Mesendoderm (in vitro differentiated cells): Measurements from ENCODE around the gene MEIOB.

Source experiments
- DNase-seq: peaks from one replicate; pipeline ENCODE4 v3.0.0; 2013
- H2AK5ac ChIP-seq: 2 replicates; pipeline ENCODE4 v1.6.1; 2013; ENCODE audit warnings: low read length, inconsistent platforms
- H2BK120ac ChIP-seq: 2 replicates; pipeline ENCODE4 v1.6.1; 2013; ENCODE audit warnings: low read depth, mild to moderate bottlenecking, low read length, moderate library complexity, mixed read lengths
- H2BK15ac ChIP-seq: replicated peaks from 2 replicates; pipeline ENCODE4 v1.6.1; 2013; ENCODE audit warnings: low read depth, mild to moderate bottlenecking, moderate library complexity
- H2BK5ac ChIP-seq: 2 replicates; pipeline ENCODE4 v1.6.1; 2013; ENCODE audit warnings: low read length, inconsistent platforms
- H3K18ac ChIP-seq: 2 replicates; pipeline ENCODE4 v1.6.1; 2013; ENCODE audit warnings: mild to moderate bottlenecking, low read length, mixed read lengths
- H3K23ac ChIP-seq: one replicate; pipeline ENCODE4 v1.6.1; 2013; ENCODE audit warnings: low read length
- H3K27ac ChIP-seq: 2 replicates; pipeline ENCODE4 v1.5.1; 2013; ENCODE audit warnings: low read depth, mild to moderate bottlenecking, inconsistent platforms, low read length, moderate library complexity
- H3K27me3 ChIP-seq: 2 replicates; pipeline ENCODE4 v1.6.1; 2013; ENCODE audit warnings: low read length, control low read depth, mild to moderate bottlenecking, inconsistent platforms; ENCODE audit not compliant: insufficient read depth, poor library complexity
- H3K36me3 ChIP-seq: 2 replicates; pipeline ENCODE4 v1.6.1; 2013; ENCODE audit warnings: low read length, inconsistent platforms; ENCODE audit not compliant: control insufficient read depth, insufficient read depth
- H3K4ac ChIP-seq: one replicate; pipeline ENCODE4 v1.6.1; 2013; ENCODE audit warnings: low read depth, mild to moderate bottlenecking, low read length, moderate library complexity
- H3K4me1 ChIP-seq: 2 replicates; pipeline ENCODE4 v1.6.1; 2013; ENCODE audit warnings: low read depth, low read length, inconsistent platforms; ENCODE audit not compliant: control insufficient read depth
- H3K4me2 ChIP-seq: 2 replicates; pipeline ENCODE4 v1.6.1; 2013; ENCODE audit warnings: low read length
- H3K4me3 ChIP-seq: 2 replicates; pipeline ENCODE4 v1.5.1; 2013; ENCODE audit warnings: mild to moderate bottlenecking, low read length
- H3K56ac ChIP-seq: one replicate; pipeline ENCODE4 v1.6.1; 2013; ENCODE audit warnings: low read length
- H3K79me1 ChIP-seq: 2 replicates; pipeline ENCODE4 v1.6.1; 2013; ENCODE audit warnings: low read length, inconsistent platforms
- H3K79me2 ChIP-seq: 2 replicates; pipeline ENCODE4 v1.6.1; 2013; ENCODE audit warnings: mild to moderate bottlenecking, low read length; ENCODE audit not compliant: control insufficient read depth, insufficient read depth
- H3K9ac ChIP-seq: 2 replicates; pipeline ENCODE4 v1.6.1; 2013; ENCODE audit warnings: low read length, inconsistent platforms
- H4K5ac ChIP-seq: one replicate; pipeline ENCODE4 v1.6.1; 2013; ENCODE audit warnings: low read length
- H4K8ac ChIP-seq: one replicate; pipeline ENCODE4 v1.6.1; 2013; ENCODE audit warnings: low read depth, mild to moderate bottlenecking, control low read depth, low read length, moderate library complexity
- WGBS: extraction: QIAGEN DNeasy Blood & Tissue Kit; methylation state at CpG from one replicate; pipeline ENCODE4 v1.1.7; 2013; ENCODE audit warnings: low lambda C conversion rate, missing lambda C conversion rate; ENCODE audit not compliant: insufficient coverage; ENCODE audit errors: extremely low coverage; 5-methylcytosine and 5-hydroxymethylcytosine counted together

Gene MEIOB

GRCh38 chr16:1815461-1815860 is 56.5 kb downstream of the MEIOB start:
- H4K5ac ChIP-seq = no peak overlapping the region
- DNase-seq = no peak
- H3K79me2 ChIP-seq = no peaks in the 10 kb centered on the region
- no peak overlapping the region for H3K4me2 ChIP-seq
- H3K79me1 ChIP-seq = no peaks in the 10 kb centered on the region
- no peak overlapping the region for H2AK5ac ChIP-seq
- H3K9ac ChIP-seq = no peak overlapping the region
- no peak overlapping the region for H3K4ac ChIP-seq
- H3K23ac ChIP-seq = no peak overlapping the region
- no peak overlapping the region for H3K4me3 ChIP-seq
- H3K56ac ChIP-seq = no peak overlapping the region
- H3K27ac ChIP-seq = no peak overlapping the region
- H2BK120ac ChIP-seq = no peak overlapping the region
- H3K36me3 ChIP-seq = no peaks in the 10 kb centered on the region
- no peak overlapping the region for H3K18ac ChIP-seq
- no peak overlapping the region for H2BK15ac ChIP-seq
- no peaks in the 10 kb centered on the region for H3K27me3 ChIP-seq
- no peak overlapping the region for H2BK5ac ChIP-seq
- H3K4me1 ChIP-seq = no peaks in the 10 kb centered on the region
- no CpG with 5 or more reads among the region's 11 CpGs for WGBS
- no peak overlapping the region for H4K8ac ChIP-seq

GRCh38 chr16:1812732-1813163 is 59.2 kb downstream of the MEIOB start:
- Histone ChIP-seq H4K5ac (no peak overlapping the region), H3K23ac (no peak overlapping the region), H3K4me1 (no peaks in the 10 kb centered on the region), H3K79me1 (no peaks in the 10 kb centered on the region), H3K9ac (no peak overlapping the region), H3K4me3 (no peak overlapping the region), H2BK120ac (no peak overlapping the region), H3K27ac (no peak overlapping the region), H3K27me3 (no peaks in the 10 kb centered on the region), H2BK5ac (no peak overlapping the region), H3K4ac (no peak overlapping the region), H3K79me2 (no peaks in the 10 kb centered on the region), H3K36me3 (no peaks in the 10 kb centered on the region), H4K8ac (no peak overlapping the region), H3K18ac (no peak overlapping the region), H2AK5ac (no peak overlapping the region), H2BK15ac (no peak overlapping the region), H3K56ac (no peak overlapping the region), H3K4me2 (no peak overlapping the region)
- WGBS = no CpG with 5 or more reads among the region's 17 CpGs
- peak; percentile 66 for DNase-seq

- Histone ChIP-seq H3K9ac (no peak overlapping the region), H3K4me3 (no peak overlapping the region), H3K23ac (no peak overlapping the region), H3K4me2 (no peak overlapping the region), H4K5ac (no peak overlapping the region), H3K79me2 (no peaks in the 10 kb centered on the region), H2BK5ac (no peak overlapping the region), H3K27me3 (no peaks in the 10 kb centered on the region), H4K8ac (no peak overlapping the region), H3K4me1 (no peaks in the 10 kb centered on the region), H3K27ac (no peak overlapping the region), H3K18ac (no peak overlapping the region), H2AK5ac (no peak overlapping the region), H3K36me3 (no peaks in the 10 kb centered on the region), H2BK15ac (no peak overlapping the region), H3K79me1 (no peaks in the 10 kb centered on the region), H3K4ac (no peak overlapping the region), H3K56ac (no peak overlapping the region), H2BK120ac (no peak overlapping the region)
- no peak for DNase-seq
- WGBS = no CpG with 5 or more reads among the region's 16 CpGs
These were observed 61.4 kb downstream of the MEIOB start for GRCh38 chr16:1810536-1810935.

- H2BK120ac ChIP-seq = no peak overlapping the region
- DNase-seq = no peak
These were observed 61.9 kb downstream of the MEIOB start for GRCh38 chr16:1810106-1810505.

GRCh38 chr16:1809281-1809801 is 62.6 kb downstream of the MEIOB start:
- Histone ChIP-seq H3K27ac (no peak overlapping the region), H3K4ac (no peak overlapping the region), H3K27me3 (no peaks in the 10 kb centered on the region), H3K36me3 (no peaks in the 10 kb centered on the region), H3K4me3 (no peak overlapping the region), H2AK5ac (no peak overlapping the region), H3K18ac (no peak overlapping the region), H3K9ac (no peak overlapping the region), H4K8ac (no peak overlapping the region), H2BK120ac (no peak overlapping the region), H3K4me1 (no peaks in the 10 kb centered on the region), H3K4me2 (no peak overlapping the region), H3K79me1 (no peaks in the 10 kb centered on the region), H3K23ac (no peak overlapping the region), H3K56ac (no peak overlapping the region), H2BK5ac (no peak overlapping the region), H2BK15ac (no peak overlapping the region), H3K79me2 (no peaks in the 10 kb centered on the region), H4K5ac (no peak overlapping the region)
- DNase-seq = peak; percentile 43
- no CpG with 5 or more reads among the region's 28 CpGs for WGBS

More at GRCh38 chr16:1810106-1810505, 61.9 kb downstream of the MEIOB start:
- Histone ChIP-seq H3K27me3 (no peaks in the 10 kb centered on the region), H2AK5ac (no peak overlapping the region), H3K4me1 (no peaks in the 10 kb centered on the region), H3K56ac (no peak overlapping the region), H3K18ac (no peak overlapping the region), H3K4ac (no peak overlapping the region), H3K36me3 (no peaks in the 10 kb centered on the region), H3K9ac (no peak overlapping the region), H2BK15ac (no peak overlapping the region), H2BK5ac (no peak overlapping the region), H3K27ac (no peak overlapping the region), H4K8ac (no peak overlapping the region), H3K4me2 (no peak overlapping the region), H3K79me1 (no peaks in the 10 kb centered on the region), H4K5ac (no peak overlapping the region), H3K4me3 (no peak overlapping the region), H3K79me2 (no peaks in the 10 kb centered on the region), H3K23ac (no peak overlapping the region)
- WGBS = no CpG with 5 or more reads among the region's 16 CpGs

- H3K4me1 ChIP-seq = no peaks in the 10 kb centered on the region
- no peaks in the 10 kb centered on the region for H3K79me2 ChIP-seq
- H3K27me3 ChIP-seq = no peaks in the 10 kb centered on the region
- no peak overlapping the region for H2BK5ac ChIP-seq
- H3K36me3 ChIP-seq = no peaks in the 10 kb centered on the region
- no peak overlapping the region for H3K4me2 ChIP-seq
- H3K27ac ChIP-seq = no peak overlapping the region
- no peak overlapping the region for H3K4me3 ChIP-seq
- H3K9ac ChIP-seq = no peak overlapping the region
- H3K56ac ChIP-seq = no peak overlapping the region
- no peak overlapping the region for H4K5ac ChIP-seq
- WGBS = no CpG with 5 or more reads among the region's 18 CpGs
- H2AK5ac ChIP-seq = no peak overlapping the region
- no peak overlapping the region for H4K8ac ChIP-seq
- H2BK15ac ChIP-seq = no peak overlapping the region
- H3K4ac ChIP-seq = no peak overlapping the region
- H2BK120ac ChIP-seq = no peak overlapping the region
- no peak overlapping the region for H3K23ac ChIP-seq
- no peak overlapping the region for H3K18ac ChIP-seq
- no peaks in the 10 kb centered on the region for H3K79me1 ChIP-seq
- no peak for DNase-seq
These were observed 63.3 kb downstream of the MEIOB start for GRCh38 chr16:1808691-1809090.
